H1 (cell line): ENCODE measurements around the gene RGCC. TPM values are rescaled to one million over a fixed set of nuclear protein-coding genes. Genes with fewer than 3 reads are reported as not detected.

ENCODE experiments used
- CHD1 ChIP-seq: IDR thresholded peaks from 2 replicates; pipeline ENCODE4 v1.6.1; 2012; ENCODE audit warnings: low read depth, low read length, improper control_type of control experiment
- EGR1 ChIP-seq: IDR thresholded peaks from 2 replicates; pipeline ENCODE4 v1.6.1; 2011; ENCODE audit warnings: low read depth, low read length, borderline replicate concordance
- EZH2 ChIP-seq: fragments of 200-600 bp; sonication (generic); IDR thresholded peaks from 2 replicates; pipeline ENCODE4 v1.7.1; 2012; ENCODE audit warnings: low read depth, mild to moderate bottlenecking, moderate library complexity, low read length, inconsistent platforms; ENCODE audit not compliant: severe bottlenecking
- GTF2F1 ChIP-seq: IDR thresholded peaks from 2 replicates; pipeline ENCODE4 v1.6.1; 2012; ENCODE audit warnings: low read depth, low read length, improper control_type of control experiment, borderline replicate concordance
- HDAC2 ChIP-seq, 2 experiments: fragments of 300-600 bp in 1 of 2; sonication (generic) in 1 of 2; IDR thresholded peaks; 2 replicates each; pipeline ENCODE4 v1.6.1; 2011 to 2012; ENCODE audit warnings: low read depth in 2 of 2, low read length in 2 of 2, mild to moderate bottlenecking in 2 of 2, moderate library complexity in 2 of 2, borderline replicate concordance in 1 of 2, inconsistent platforms in 1 of 2
- KDM5A ChIP-seq: fragments of 200-600 bp; IDR thresholded peaks from 2 replicates; pipeline ENCODE4 v1.7.1; 2012; ENCODE audit warnings: mild to moderate bottlenecking, low read length, inconsistent platforms, mixed read lengths
- POLR2A ChIP-seq, 2 experiments: IDR thresholded peaks; 1 replicate in 1 of 2; 2 replicates in 1 of 2; pipeline ENCODE4 v1.6.1; 2011; ENCODE audit warnings: low read depth in 2 of 2, low read length in 2 of 2, mild to moderate bottlenecking in 2 of 2; ENCODE audit errors: control extremely low read depth in 1 of 2
- RFX5 ChIP-seq: IDR thresholded peaks from 2 replicates; pipeline ENCODE4 v1.6.1; 2011; ENCODE audit warnings: low read depth, low read length, improper control_type of control experiment, borderline replicate concordance
- TAF7 ChIP-seq: optimal IDR thresholded peaks from 2 replicates; pipeline ENCODE3; 2011; ENCODE audit warnings: low read depth, mild to moderate bottlenecking, inconsistent platforms, low read length, moderate library complexity, borderline replicate concordance
- TCF12 ChIP-seq: IDR thresholded peaks from 2 replicates; pipeline ENCODE4 v1.6.1; 2011; ENCODE audit warnings: low read depth, mild to moderate bottlenecking, low read length
- ZNF274 ChIP-seq: IDR thresholded peaks from 2 replicates; pipeline ENCODE4 v1.7.0; 2012; ENCODE audit warnings: low read length, borderline replicate concordance; ENCODE audit errors: extremely low read depth
- polyA plus RNA-seq, 7 experiments: library from polyadenylated mRNA; depleted of rRNA in 3 of 7; stranded (reverse) in 5 of 7; unstranded in 2 of 7; fragments of >200 nt in 5 of 7; fragments of 200-250 nt in 2 of 7; gene quantifications; 1 replicate in 5 of 7; 2 replicates in 1 of 7; 4 replicates in 1 of 7; pipeline versions ENCODE4 v1.2.1 to v1.2.3, GENCODE V29; 2011 to 2013; ENCODE audit warnings: missing spikeins in 2 of 7, mixed read lengths in 2 of 7
- total RNA-seq: library from RNA; stranded (reverse); fragmentation: NEBNext Ultra II Directional; extraction: Animal tissue kit (Norgen Biotek cat#: 25700); gene quantifications from 2 replicates; pipeline ENCODE4 v1.2.1, GENCODE V29; 2021
- TF ChIP-seq, protein P1 (sequence below): fragments of 300-600 bp; sonication (generic); IDR thresholded peaks from 2 replicates; pipeline ENCODE4 v1.7.1; 2012; ENCODE audit warnings: low read length, moderate library complexity, mild to moderate bottlenecking, inconsistent platforms; ENCODE audit not compliant: insufficient replicate concordance

The RGCC gene
- total and polyA plus RNA-seq, 2 of the 8 experiments (the other 6 are each of a cell fraction or from before 2014, with no cell fraction given) = 0.41 TPM; not detected in 1

DNA sequence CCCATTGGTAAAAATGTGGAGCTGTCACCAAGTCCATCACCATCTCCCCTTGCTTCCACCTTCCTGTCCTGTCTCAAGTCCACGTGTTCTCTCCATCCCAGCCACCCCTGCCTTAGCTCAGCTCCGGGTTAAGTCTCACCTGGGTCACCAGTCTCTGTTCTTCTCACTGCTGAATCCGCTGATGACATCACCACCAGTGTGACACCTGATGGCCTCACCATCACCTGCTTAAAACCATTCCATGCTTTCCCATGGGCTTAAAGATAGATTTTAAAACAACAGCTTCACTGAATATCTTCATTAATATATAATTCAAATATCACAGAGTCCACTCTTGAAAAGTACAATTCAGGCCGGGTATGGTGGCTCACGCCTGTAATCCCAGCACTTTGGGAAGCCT is 42.1 kb downstream of the RGCC start (continued):
- TF ChIP-seq, protein P1, sequence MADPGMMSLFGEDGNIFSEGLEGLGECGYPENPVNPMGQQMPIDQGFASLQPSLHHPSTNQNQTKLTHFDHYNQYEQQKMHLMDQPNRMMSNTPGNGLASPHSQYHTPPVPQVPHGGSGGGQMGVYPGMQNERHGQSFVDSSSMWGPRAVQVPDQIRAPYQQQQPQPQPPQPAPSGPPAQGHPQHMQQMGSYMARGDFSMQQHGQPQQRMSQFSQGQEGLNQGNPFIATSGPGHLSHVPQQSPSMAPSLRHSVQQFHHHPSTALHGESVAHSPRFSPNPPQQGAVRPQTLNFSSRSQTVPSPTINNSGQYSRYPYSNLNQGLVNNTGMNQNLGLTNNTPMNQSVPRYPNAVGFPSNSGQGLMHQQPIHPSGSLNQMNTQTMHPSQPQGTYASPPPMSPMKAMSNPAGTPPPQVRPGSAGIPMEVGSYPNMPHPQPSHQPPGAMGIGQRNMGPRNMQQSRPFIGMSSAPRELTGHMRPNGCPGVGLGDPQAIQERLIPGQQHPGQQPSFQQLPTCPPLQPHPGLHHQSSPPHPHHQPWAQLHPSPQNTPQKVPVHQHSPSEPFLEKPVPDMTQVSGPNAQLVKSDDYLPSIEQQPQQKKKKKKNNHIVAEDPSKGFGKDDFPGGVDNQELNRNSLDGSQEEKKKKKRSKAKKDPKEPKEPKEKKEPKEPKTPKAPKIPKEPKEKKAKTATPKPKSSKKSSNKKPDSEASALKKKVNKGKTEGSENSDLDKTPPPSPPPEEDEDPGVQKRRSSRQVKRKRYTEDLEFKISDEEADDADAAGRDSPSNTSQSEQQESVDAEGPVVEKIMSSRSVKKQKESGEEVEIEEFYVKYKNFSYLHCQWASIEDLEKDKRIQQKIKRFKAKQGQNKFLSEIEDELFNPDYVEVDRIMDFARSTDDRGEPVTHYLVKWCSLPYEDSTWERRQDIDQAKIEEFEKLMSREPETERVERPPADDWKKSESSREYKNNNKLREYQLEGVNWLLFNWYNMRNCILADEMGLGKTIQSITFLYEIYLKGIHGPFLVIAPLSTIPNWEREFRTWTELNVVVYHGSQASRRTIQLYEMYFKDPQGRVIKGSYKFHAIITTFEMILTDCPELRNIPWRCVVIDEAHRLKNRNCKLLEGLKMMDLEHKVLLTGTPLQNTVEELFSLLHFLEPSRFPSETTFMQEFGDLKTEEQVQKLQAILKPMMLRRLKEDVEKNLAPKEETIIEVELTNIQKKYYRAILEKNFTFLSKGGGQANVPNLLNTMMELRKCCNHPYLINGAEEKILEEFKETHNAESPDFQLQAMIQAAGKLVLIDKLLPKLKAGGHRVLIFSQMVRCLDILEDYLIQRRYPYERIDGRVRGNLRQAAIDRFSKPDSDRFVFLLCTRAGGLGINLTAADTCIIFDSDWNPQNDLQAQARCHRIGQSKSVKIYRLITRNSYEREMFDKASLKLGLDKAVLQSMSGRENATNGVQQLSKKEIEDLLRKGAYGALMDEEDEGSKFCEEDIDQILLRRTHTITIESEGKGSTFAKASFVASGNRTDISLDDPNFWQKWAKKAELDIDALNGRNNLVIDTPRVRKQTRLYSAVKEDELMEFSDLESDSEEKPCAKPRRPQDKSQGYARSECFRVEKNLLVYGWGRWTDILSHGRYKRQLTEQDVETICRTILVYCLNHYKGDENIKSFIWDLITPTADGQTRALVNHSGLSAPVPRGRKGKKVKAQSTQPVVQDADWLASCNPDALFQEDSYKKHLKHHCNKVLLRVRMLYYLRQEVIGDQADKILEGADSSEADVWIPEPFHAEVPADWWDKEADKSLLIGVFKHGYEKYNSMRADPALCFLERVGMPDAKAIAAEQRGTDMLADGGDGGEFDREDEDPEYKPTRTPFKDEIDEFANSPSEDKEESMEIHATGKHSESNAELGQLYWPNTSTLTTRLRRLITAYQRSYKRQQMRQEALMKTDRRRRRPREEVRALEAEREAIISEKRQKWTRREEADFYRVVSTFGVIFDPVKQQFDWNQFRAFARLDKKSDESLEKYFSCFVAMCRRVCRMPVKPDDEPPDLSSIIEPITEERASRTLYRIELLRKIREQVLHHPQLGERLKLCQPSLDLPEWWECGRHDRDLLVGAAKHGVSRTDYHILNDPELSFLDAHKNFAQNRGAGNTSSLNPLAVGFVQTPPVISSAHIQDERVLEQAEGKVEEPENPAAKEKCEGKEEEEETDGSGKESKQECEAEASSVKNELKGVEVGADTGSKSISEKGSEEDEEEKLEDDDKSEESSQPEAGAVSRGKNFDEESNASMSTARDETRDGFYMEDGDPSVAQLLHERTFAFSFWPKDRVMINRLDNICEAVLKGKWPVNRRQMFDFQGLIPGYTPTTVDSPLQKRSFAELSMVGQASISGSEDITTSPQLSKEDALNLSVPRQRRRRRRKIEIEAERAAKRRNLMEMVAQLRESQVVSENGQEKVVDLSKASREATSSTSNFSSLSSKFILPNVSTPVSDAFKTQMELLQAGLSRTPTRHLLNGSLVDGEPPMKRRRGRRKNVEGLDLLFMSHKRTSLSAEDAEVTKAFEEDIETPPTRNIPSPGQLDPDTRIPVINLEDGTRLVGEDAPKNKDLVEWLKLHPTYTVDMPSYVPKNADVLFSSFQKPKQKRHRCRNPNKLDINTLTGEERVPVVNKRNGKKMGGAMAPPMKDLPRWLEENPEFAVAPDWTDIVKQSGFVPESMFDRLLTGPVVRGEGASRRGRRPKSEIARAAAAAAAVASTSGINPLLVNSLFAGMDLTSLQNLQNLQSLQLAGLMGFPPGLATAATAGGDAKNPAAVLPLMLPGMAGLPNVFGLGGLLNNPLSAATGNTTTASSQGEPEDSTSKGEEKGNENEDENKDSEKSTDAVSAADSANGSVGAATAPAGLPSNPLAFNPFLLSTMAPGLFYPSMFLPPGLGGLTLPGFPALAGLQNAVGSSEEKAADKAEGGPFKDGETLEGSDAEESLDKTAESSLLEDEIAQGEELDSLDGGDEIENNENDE = no peak
- TF ChIP-seq EZH2 (no peak), ZNF274 (no peak), KDM5A (no peak), GTF2F1 (no peak), CHD1 (no peak), HDAC2 (IDR thresholded peaks at IDR 0.05; ENCODE audit: borderline replicate concordance in 1 of 2, low read depth in 2 of 2, low read length in 2 of 2) (no peak), TCF12 (no peak), TAF7 (no peak), RFX5 (no peak), EGR1 (no peak), POLR2A (IDR thresholded peaks at IDR 0.05; ENCODE audit: control extremely low read depth in 1 of 2, low read depth in 2 of 2, low read length in 2 of 2) (no peak)
